ENCODE measurements around the gene GAPVD1.

DNA sequence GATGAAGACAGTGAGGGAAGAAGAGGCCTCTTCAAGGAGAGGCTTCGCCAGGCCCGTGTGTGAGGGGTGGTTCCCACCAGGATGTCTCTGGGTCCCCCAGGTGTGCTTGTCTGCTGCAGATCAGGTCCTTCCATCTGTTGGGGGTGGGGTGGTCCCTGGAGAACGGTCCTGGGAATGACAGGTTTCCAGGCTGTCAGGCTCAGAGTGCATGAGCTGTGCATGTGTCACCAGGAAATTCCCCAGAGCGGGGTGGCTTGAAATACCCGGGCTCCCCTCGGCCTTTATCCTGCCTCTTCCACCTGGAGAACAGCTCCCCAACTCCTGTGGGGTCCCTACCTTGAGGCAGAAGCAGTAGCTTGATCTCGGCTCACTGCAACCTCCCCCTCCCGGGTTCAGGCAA is 118.8 kb downstream of the GAPVD1 start:
- TF ChIP-seq, protein P1, sequence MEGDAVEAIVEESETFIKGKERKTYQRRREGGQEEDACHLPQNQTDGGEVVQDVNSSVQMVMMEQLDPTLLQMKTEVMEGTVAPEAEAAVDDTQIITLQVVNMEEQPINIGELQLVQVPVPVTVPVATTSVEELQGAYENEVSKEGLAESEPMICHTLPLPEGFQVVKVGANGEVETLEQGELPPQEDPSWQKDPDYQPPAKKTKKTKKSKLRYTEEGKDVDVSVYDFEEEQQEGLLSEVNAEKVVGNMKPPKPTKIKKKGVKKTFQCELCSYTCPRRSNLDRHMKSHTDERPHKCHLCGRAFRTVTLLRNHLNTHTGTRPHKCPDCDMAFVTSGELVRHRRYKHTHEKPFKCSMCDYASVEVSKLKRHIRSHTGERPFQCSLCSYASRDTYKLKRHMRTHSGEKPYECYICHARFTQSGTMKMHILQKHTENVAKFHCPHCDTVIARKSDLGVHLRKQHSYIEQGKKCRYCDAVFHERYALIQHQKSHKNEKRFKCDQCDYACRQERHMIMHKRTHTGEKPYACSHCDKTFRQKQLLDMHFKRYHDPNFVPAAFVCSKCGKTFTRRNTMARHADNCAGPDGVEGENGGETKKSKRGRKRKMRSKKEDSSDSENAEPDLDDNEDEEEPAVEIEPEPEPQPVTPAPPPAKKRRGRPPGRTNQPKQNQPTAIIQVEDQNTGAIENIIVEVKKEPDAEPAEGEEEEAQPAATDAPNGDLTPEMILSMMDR (IDR thresholded peaks at IDR 0.05), result no peak
- no peak for TF ChIP-seq EP300 (IDR thresholded peaks at IDR 0.05)
